Natural killer cell (primary cell): ENCODE measurements around the gene ABCA4. TPM values are rescaled to one million over a fixed set of nuclear protein-coding genes. Genes with fewer than 3 reads are reported as not detected.
"Not testable (repeated sequence)": the region's sequence is repeated elsewhere in the genome, so short reads cannot be mapped to it uniquely, and the experiment has no call there.

Experiments used
- ATAC-seq, 3 donors: fragments of 150-1000 bp in 2 of 3; fragments of 200-7000 bp in 1 of 3; cut with Tn5 transposase; 1 replicate in 1 of 3; 2 replicates in 2 of 3; pipeline ENCODE4 v1.10.0; 2021; ENCODE audit warnings: mild to moderate bottlenecking in 2 of 3, moderate library complexity in 2 of 3
- DNase-seq, 2 donors: peaks; one replicate each; pipeline versions ENCODE4 v3.0.0 to v3.0.0-alpha.2; 2013 to 2021; ENCODE audit warnings: mixed read lengths in 1 of 2
- H3K27ac ChIP-seq: one replicate; pipeline ENCODE4 v1.5.1; 2013; ENCODE audit warnings: mild to moderate bottlenecking, low read length
- H3K27me3 ChIP-seq: one replicate; pipeline ENCODE4 v1.6.1; 2013; ENCODE audit warnings: low read length; ENCODE audit not compliant: control insufficient read depth, insufficient read depth
- H3K36me3 ChIP-seq: one replicate; pipeline ENCODE4 v1.6.1; 2013; ENCODE audit warnings: low read length; ENCODE audit not compliant: control insufficient read depth, insufficient read depth
- H3K4me1 ChIP-seq: one replicate; pipeline ENCODE4 v1.6.1; 2013; ENCODE audit warnings: low read length; ENCODE audit not compliant: control insufficient read depth, insufficient read depth
- H3K4me3 ChIP-seq: one replicate; pipeline ENCODE4 v1.5.1; 2013; ENCODE audit warnings: low read length
- H3K9me3 ChIP-seq: one replicate; pipeline ENCODE4 v1.6.1; 2013; ENCODE audit warnings: low read length; ENCODE audit not compliant: control insufficient read depth, insufficient read depth
- H3K27ac Mint-ChIP-seq, 2 donors: one replicate each; pipeline ENCODE4 v1.8.0; 2022; ENCODE audit warnings: mild to moderate bottlenecking in 2 of 2, mixed read lengths in 2 of 2, moderate library complexity in 1 of 2
- H3K27me3 Mint-ChIP-seq, 2 donors: one replicate each; pipeline ENCODE4 v1.8.0; 2022; ENCODE audit warnings: low read depth in 2 of 2, mixed read lengths in 2 of 2
- H3K36me3 Mint-ChIP-seq: one replicate; pipeline ENCODE4 v1.8.0; 2022; ENCODE audit warnings: mixed read lengths
- H3K4me1 Mint-ChIP-seq, 2 donors: one replicate each; pipeline ENCODE4 v1.8.0; 2022; ENCODE audit warnings: mixed read lengths in 2 of 2
- H3K4me3 Mint-ChIP-seq: one replicate; pipeline ENCODE4 v1.8.0; 2022; ENCODE audit warnings: mild to moderate bottlenecking, moderate library complexity, mixed read lengths
- H3K9me3 Mint-ChIP-seq, 2 donors: one replicate each; pipeline ENCODE4 v1.8.0; 2022; ENCODE audit warnings: mixed read lengths in 2 of 2
- WGBS: methylation state at CpG from one replicate; pipeline ENCODE4 v1.1.7; 2013; ENCODE audit warnings: missing lambda C conversion rate; ENCODE audit not compliant: insufficient coverage; 5-methylcytosine and 5-hydroxymethylcytosine counted together
- intact Hi-C: fragments of 100-400 bp; cut with micrococcal nuclease; formaldehyde crosslinking; loops from one replicate; pipeline ENCODE4 v1.14.2; 2022
- total RNA-seq, 4 donors: library from RNA; stranded (reverse); fragments of 120-200 nt in 1 of 4; gene quantifications; one replicate each; pipeline versions ENCODE4 v1.2.3 to v1.2.4, GENCODE V29; 2013 to 2022
- TF ChIP-seq, protein P1 (sequence below): fragments of 200-600 bp; IDR thresholded peaks from one replicate; pipeline ENCODE4 v1.8.0; 2022; ENCODE audit warnings: antibody characterized with exemption

ABCA4 gene
- total RNA-seq, 3 donors from 2014 or later (not counting 1 experiment from before 2014, with no cell fraction given) = 0.48 TPM; not detected in 2

DNA sequence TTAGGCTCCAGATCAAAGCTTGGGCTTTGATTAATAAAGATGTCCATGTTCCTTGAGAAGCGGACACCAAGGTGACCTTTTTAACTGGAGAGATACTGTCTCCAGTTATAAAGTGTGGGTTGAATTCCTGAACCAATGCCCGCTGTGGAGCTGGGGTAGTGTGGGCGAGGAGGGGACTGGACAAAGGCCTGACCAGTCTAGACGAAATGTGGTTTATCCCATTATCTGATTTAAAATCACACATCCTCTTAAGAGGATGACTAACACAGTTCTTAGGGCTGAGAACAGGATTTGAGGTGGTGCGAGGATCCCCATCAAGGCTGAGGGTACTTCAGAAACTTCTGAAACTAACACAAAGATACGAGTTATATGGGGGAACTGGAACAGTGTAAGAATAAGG lies 127.2 kb downstream of the ABCA4 start:
- TF ChIP-seq, protein P1, sequence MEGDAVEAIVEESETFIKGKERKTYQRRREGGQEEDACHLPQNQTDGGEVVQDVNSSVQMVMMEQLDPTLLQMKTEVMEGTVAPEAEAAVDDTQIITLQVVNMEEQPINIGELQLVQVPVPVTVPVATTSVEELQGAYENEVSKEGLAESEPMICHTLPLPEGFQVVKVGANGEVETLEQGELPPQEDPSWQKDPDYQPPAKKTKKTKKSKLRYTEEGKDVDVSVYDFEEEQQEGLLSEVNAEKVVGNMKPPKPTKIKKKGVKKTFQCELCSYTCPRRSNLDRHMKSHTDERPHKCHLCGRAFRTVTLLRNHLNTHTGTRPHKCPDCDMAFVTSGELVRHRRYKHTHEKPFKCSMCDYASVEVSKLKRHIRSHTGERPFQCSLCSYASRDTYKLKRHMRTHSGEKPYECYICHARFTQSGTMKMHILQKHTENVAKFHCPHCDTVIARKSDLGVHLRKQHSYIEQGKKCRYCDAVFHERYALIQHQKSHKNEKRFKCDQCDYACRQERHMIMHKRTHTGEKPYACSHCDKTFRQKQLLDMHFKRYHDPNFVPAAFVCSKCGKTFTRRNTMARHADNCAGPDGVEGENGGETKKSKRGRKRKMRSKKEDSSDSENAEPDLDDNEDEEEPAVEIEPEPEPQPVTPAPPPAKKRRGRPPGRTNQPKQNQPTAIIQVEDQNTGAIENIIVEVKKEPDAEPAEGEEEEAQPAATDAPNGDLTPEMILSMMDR = no peak
- H3K4me1 ChIP-seq = peaks cover 30% of the 10 kb centered on the region
- ATAC-seq (no peak), DNase-seq (no peak)
- Mint-ChIP-seq H3K4me3 (no peak overlapping the region), H3K36me3 (no peaks in the 10 kb centered on the region), H3K27me3 (no peaks in the 10 kb centered on the region), H3K27ac (peak overlapping the region; percentile 21 to 47), H3K9me3 (no peaks in the 10 kb centered on the region), H3K4me1 (peaks cover 53 to 66% of the 10 kb centered on the region in 2 donors)
- H3K4me3 ChIP-seq = no peak overlapping the region
- no peak overlapping the region for H3K27ac ChIP-seq
- no peaks in the 10 kb centered on the region for H3K27me3 ChIP-seq
- intact Hi-C loops = no loop called here
- no peaks in the 10 kb centered on the region for H3K9me3 ChIP-seq
- WGBS = 83% methylated on average over 4 of the region's 6 CpGs
- H3K36me3 ChIP-seq = no peaks in the 10 kb centered on the region

DNA sequence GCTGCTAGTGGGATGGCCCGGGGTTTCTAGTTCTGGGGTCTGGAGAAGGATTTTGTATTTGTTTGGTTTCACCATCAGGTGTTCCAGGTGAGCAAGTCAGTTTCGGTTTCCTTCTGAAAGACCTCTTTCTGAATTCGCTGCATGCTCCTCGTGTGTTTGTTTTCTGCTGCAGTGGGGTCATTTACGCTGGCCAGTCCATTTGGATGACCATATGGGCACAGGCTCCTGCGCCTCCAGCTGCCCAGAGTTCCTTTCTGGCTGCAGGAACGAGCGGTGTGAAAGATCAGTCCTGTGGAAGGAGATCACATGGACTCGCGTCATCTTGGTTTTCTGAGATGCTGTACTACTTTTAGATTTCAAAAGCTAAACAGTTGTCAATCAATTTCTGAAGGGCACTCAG lies 128.0 kb downstream of the ABCA4 start:
- Mint-ChIP-seq H3K4me3 (no peak overlapping the region), H3K27me3 (no peaks in the 10 kb centered on the region), H3K36me3 (no peaks in the 10 kb centered on the region), H3K9me3 (no peaks in the 10 kb centered on the region), H3K27ac (peak overlapping the region; percentile 21 to 47), H3K4me1 (peaks cover 54 to 71% of the 10 kb centered on the region in 2 donors)
- 89% methylated on average over 10 of the region's 10 CpGs for WGBS
- Histone ChIP-seq H3K27me3 (no peaks in the 10 kb centered on the region), H3K9me3 (no peaks in the 10 kb centered on the region), H3K36me3 (no peaks in the 10 kb centered on the region), H3K4me3 (no peak overlapping the region), H3K27ac (no peak overlapping the region), H3K4me1 (peaks cover 31% of the 10 kb centered on the region)
- TF ChIP-seq, protein P1 = no peak
- DNase-seq = no peak
- intact Hi-C loops = no loop called here
- ATAC-seq = no peak

DNA sequence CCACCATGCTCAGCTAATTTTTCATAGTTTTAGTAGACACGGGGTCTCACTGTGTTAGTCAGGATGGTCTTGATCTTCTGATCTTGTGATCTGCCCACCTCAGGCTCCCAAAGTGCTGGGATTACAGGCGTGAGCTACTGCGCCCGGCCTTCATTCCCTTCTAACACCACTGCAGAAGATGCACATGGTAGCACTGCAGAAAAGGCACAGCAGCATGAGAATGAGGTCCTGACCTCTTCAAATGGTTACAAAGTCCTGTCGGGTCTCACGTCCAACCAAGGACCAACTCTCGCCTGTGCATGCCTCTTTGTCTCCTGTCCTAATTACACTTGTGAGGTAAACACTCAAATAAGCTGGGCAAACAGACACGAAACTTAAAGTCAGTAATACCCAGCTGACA lies 128.8 kb downstream of the ABCA4 start:
- H3K27me3 Mint-ChIP-seq = no peaks in the 10 kb centered on the region
- no peak overlapping the region for H3K27ac ChIP-seq
- peaks cover 31% of the 10 kb centered on the region for H3K4me1 ChIP-seq
- H3K9me3 ChIP-seq = no peaks in the 10 kb centered on the region
- no peaks in the 10 kb centered on the region for H3K27me3 ChIP-seq
- peaks cover 54 to 78% of the 10 kb centered on the region in 2 donors for H3K4me1 Mint-ChIP-seq
- no peaks in the 10 kb centered on the region for H3K36me3 Mint-ChIP-seq
- H3K4me3 Mint-ChIP-seq = no peak overlapping the region
- H3K9me3 Mint-ChIP-seq = no peaks in the 10 kb centered on the region
- DNase-seq (no peak), ATAC-seq (no peak)
- intact Hi-C loops = no loop called here
- H3K4me3 ChIP-seq = no peak overlapping the region
- TF ChIP-seq, protein P1 = no peak
- peak overlapping the region; percentile 47 to 88 for H3K27ac Mint-ChIP-seq
- 91% methylated on average over 8 of the region's 8 CpGs for WGBS
- H3K36me3 ChIP-seq = no peaks in the 10 kb centered on the region

DNA sequence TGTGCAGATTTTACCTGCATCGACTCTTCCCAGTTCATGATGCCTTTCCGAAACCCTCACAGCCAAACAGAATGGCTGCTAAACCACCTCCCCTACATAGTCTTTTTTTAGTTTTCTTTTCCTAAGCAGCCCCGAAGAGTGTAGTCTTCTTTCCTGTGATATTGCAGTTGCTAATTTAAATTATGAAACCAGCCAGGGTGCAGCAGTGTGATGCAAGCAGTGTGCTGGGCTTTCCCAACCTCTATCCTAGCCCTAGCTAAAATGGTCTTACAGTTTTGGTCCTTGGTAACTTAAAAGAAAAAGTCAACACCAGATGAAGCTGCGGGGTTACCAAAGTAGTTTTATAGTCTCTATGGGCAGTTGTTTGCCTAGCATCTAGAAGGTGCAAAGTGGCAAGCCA lies 129.7 kb downstream of the ABCA4 start:
- no peak overlapping the region for H3K4me3 ChIP-seq
- 93% methylated on average over 1 of the region's 4 CpGs for WGBS
- H3K4me1 ChIP-seq = peaks cover 31% of the 10 kb centered on the region
- Mint-ChIP-seq H3K27ac (peak overlapping the region; percentile 63 to 88), H3K4me3 (peak overlapping the region; percentile 58), H3K27me3 (no peaks in the 10 kb centered on the region), H3K36me3 (no peaks in the 10 kb centered on the region), H3K4me1 (peaks cover 54 to 78% of the 10 kb centered on the region in 2 donors), H3K9me3 (no peaks in the 10 kb centered on the region)
- intact Hi-C loops = loop anchor here (2.0 kb wide), 1 partner anchor 26 kb away; no protein-coding TSS in a partner anchor
- no peaks in the 10 kb centered on the region for H3K9me3 ChIP-seq
- ATAC-seq (peak; percentile 53 to 74 (median 61)), DNase-seq (no peak)
- H3K36me3 ChIP-seq = no peaks in the 10 kb centered on the region
- H3K27me3 ChIP-seq = no peaks in the 10 kb centered on the region
- TF ChIP-seq, protein P1 = no peak
- no peak overlapping the region for H3K27ac ChIP-seq

DNA sequence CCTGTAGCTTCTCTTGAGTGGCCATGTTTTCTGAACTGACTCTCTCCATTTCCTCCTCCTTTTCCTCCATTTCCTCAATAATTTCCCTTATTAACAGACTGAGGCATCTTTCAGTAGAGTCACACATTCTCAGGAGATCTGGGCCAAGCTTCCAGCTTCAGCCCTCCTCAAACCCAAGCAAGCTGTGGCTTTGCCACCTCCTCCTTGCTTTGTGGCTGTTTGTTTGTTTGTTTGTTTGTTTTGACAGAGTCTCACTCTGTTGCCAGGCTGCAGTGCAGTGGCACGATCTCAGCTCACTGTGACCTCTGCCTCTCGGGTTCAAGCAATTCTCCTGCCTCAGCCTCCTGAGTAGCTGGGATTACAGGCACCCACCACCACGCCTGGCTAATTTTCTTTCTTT lies 130.5 kb downstream of the ABCA4 start:
- H3K36me3 ChIP-seq, H3K4me3 ChIP-seq, H3K36me3 Mint-ChIP-seq, DNase-seq, H3K27me3 ChIP-seq, H3K27me3 Mint-ChIP-seq, H3K9me3 Mint-ChIP-seq, H3K9me3 ChIP-seq: not testable (repeated sequence)
- WGBS = 80% methylated on average over 2 of the region's 3 CpGs
- Mint-ChIP-seq H3K4me1 (peaks cover 46 to 72% of the 10 kb centered on the region in 2 donors), H3K4me3 (peak overlapping the region; percentile 58), H3K27ac (peak overlapping the region; percentile 63 to 88)
- intact Hi-C loops = loop anchor here (2.0 kb wide), 1 partner anchor 26 kb away; no protein-coding TSS in a partner anchor
- Histone ChIP-seq H3K27ac (peak overlapping the region; percentile 29), H3K4me1 (peaks cover 24% of the 10 kb centered on the region)
- ATAC-seq = peak; percentile 44 to 69 (median 66)
